Measurements from ENCODE around the gene ATAD3C. TPM values are rescaled to one million over a fixed set of nuclear protein-coding genes. Genes with fewer than 3 reads are reported as not detected.
A peak's percentile ranks its signal among the peaks of the same experiment; 100 is the strongest.
"Not testable (repeated sequence)": the region's sequence is repeated elsewhere in the genome, so short reads cannot be mapped to it uniquely, and the experiment has no call there.

The ATAD3C gene
- polyA plus RNA-seq, 1 of the 3 experiments (the other 2 are of a cell fraction) = 0.38 TPM

GRCh38 chr1:1402072-1402900 is 47.2 kb upstream of the ATAD3C start:
- Histone ChIP-seq H3F3A (replicated peaks; ENCODE audit: insufficient read depth) (peaks cover 30% of the 10 kb centered on the region), H3K4me2 (no peak overlapping the region), H4K20me1 (ENCODE audit: insufficient read depth) (no peaks in the 10 kb centered on the region), H3K9me2 (no peaks in the 10 kb centered on the region), H3K79me2 (ENCODE audit: insufficient read depth) (peaks cover 89% of the 10 kb centered on the region), H3K36me3 (replicated peaks in 1 of 2; ENCODE audit: control insufficient read depth in 1 of 2, insufficient read depth in 2 of 2, low read length in 1 of 2) (peaks cover 24 to 35% of the 10 kb centered on the region in 2 experiments), H3K4me3 (ENCODE audit: low read depth in 2 of 2, low read length in 1 of 2) (peak overlapping the region in 1 of 2 experiments; percentile 16; a peak in 1 of 4 replicates), H3K4me1 (ENCODE audit: control insufficient read depth in 1 of 2, insufficient read depth in 2 of 2, low read depth in 1 of 2, low read length in 1 of 2) (peaks cover 12 to 34% of the 10 kb centered on the region in 2 experiments; a peak in 3 of 4 replicates), H3K9me3 (no peaks in the 10 kb centered on the region), H3K27ac (ENCODE audit: low read depth in 2 of 2, low read length in 1 of 2) (peak overlapping the region in 1 of 2 experiments; percentile 27; a peak in 1 of 4 replicates), H3K27me3 (ENCODE audit: insufficient read depth) (no peaks in the 10 kb centered on the region), H3K9ac (no peak overlapping the region), H2AFZ (ENCODE audit: low read depth) (no peak overlapping the region)
- DNase-seq = peak; percentile 63
- WGBS (ENCODE audit: low lambda C conversion rate) = 82% methylated on average over 19 of the region's 20 CpGs
- POLR2A ChIA-PET = interaction anchor here (1.1 to 1.3 kb wide), 3 partner anchors 27 to 137 kb away, joined by 3 read pairs; partner anchors contain the start of gene AURKAIP1
- TF ChIP-seq USF1 (IDR thresholded peaks at IDR 0.05; ENCODE audit: borderline replicate concordance, low read depth) (no peak), SMC3 (IDR thresholded peaks at IDR 0.05; ENCODE audit: low read depth, low read length) (peak; percentile 24; the same call in 1 of the 2 replicates), USF2 (IDR thresholded peaks at IDR 0.05; ENCODE audit: borderline replicate concordance, low read depth, low read length) (no peak), ZBTB33 (IDR thresholded peaks at IDR 0.05; ENCODE audit: borderline replicate concordance, low read depth) (no peak), PBX3 (IDR thresholded peaks at IDR 0.05) (no peak), GABPA (IDR thresholded peaks at IDR 0.05; ENCODE audit: low read depth) (no peak), CHD2 (IDR thresholded peaks at IDR 0.05; ENCODE audit: low read length, partially characterized antibody) (peak; percentile 75), RCOR1 (IDR thresholded peaks at IDR 0.05; ENCODE audit: low read length) (no peak), MAX (IDR thresholded peaks at IDR 0.05; ENCODE audit: low read depth) (no peak), CTCF (IDR thresholded peaks at IDR 0.05) (peak; percentile 70), EZH2phosphoT487 (IDR thresholded peaks at IDR 0.05; ENCODE audit: borderline replicate concordance, low read depth) (no peak)
- CTCF ChIA-PET = interaction anchor here (0.6 to 1.9 kb wide), 7 partner anchors 11 to 103 kb away, joined by 3 to 8 read pairs (median 4); partner anchors contain the start of gene AURKAIP1

GRCh38 chr1:1402901-1403392 is 46.5 kb upstream of the ATAD3C start:
- peaks cover 35% of the 10 kb centered on the region for H3F3A ChIP-seq (replicated peaks; ENCODE audit: insufficient read depth)
- WGBS (ENCODE audit: low lambda C conversion rate) = 90% methylated on average over 9 of the region's 9 CpGs
- H3K4me2 ChIP-seq; DNase-seq; H3K9me2 ChIP-seq; H2AFZ ChIP-seq (ENCODE audit: low read depth); H3K9ac ChIP-seq; H4K20me1 ChIP-seq (ENCODE audit: insufficient read depth); H3K27me3 ChIP-seq (ENCODE audit: insufficient read depth); H3K9me3 ChIP-seq; H3K4me3 ChIP-seq (ENCODE audit: low read depth in 2 of 2, low read length in 1 of 2): not testable (repeated sequence)
- peaks cover 89% of the 10 kb centered on the region for H3K79me2 ChIP-seq (ENCODE audit: insufficient read depth)
- H3K27ac ChIP-seq (ENCODE audit: low read depth in 2 of 2, low read length in 1 of 2) = peak overlapping the region in 1 of 2 experiments; percentile 27; a peak in 1 of 4 replicates
- H3K4me1 ChIP-seq (ENCODE audit: control insufficient read depth in 1 of 2, insufficient read depth in 2 of 2, low read depth in 1 of 2, low read length in 1 of 2) = peaks cover 6 to 31% of the 10 kb centered on the region in 2 experiments; a peak in 3 of 4 replicates
- POLR2A ChIA-PET = interaction anchor here (1.1 to 1.3 kb wide), 3 partner anchors 28 to 137 kb away, joined by 3 read pairs; partner anchors contain the start of gene AURKAIP1
- CTCF ChIA-PET = interaction anchor here (0.9 to 1.9 kb wide), 4 partner anchors 11 to 28 kb away, joined by 3 to 8 read pairs (median 4); partner anchors contain the start of gene AURKAIP1
- H3K36me3 ChIP-seq (replicated peaks in 1 of 2; ENCODE audit: control insufficient read depth in 1 of 2, insufficient read depth in 2 of 2, low read length in 1 of 2) = peaks cover 18 to 31% of the 10 kb centered on the region in 2 experiments

Data from SK-N-SH (cell line).